Cardiac muscle cell (in vitro differentiated cells and primary cell): ENCODE measurements around the gene INHA. TPM values are rescaled to one million over a fixed set of nuclear protein-coding genes. Genes with fewer than 3 reads are reported as not detected.

ENCODE experiments used
- DNase-seq, 2 donors: peaks; one replicate each; pipeline versions ENCODE4 v3.0.0 to v3.0.0-alpha.2; 2010 to 2017; ENCODE audit warnings: low read depth in 1 of 2, low spot score in 1 of 2
- H3K27ac ChIP-seq: fragments of 200-600 bp; sonication (generic); 2 replicates; pipeline ENCODE4 v1.5.1; 2016
- H3K27me3 ChIP-seq: fragments of 200-600 bp; sonication (generic); 2 replicates; pipeline ENCODE4 v1.6.0; 2016; ENCODE audit warnings: control low read depth
- H3K36me3 ChIP-seq: fragments of 200-600 bp; sonication (generic); 2 replicates; pipeline ENCODE4 v1.5.1; 2016; ENCODE audit warnings: control low read depth
- H3K4me1 ChIP-seq: fragments of 200-600 bp; sonication (generic); 2 replicates; pipeline ENCODE4 v1.8.1; 2017; ENCODE audit warnings: low read depth, mild to moderate bottlenecking, mixed run types
- H3K4me3 ChIP-seq: fragments of 200-600 bp; sonication (generic); 2 replicates; pipeline ENCODE4 v1.5.1; 2016; ENCODE audit warnings: mild to moderate bottlenecking
- H3K9me3 ChIP-seq: fragments of 200-600 bp; sonication (generic); 2 replicates; pipeline ENCODE4 v1.5.1; 2017; ENCODE audit warnings: low read depth, mild to moderate bottlenecking, control low read depth
- polyA plus RNA-seq: library from polyadenylated mRNA; unstranded; fragments of >200 nt; fragmentation: Nextera tagmentation; extraction: Ambion mirVana; gene quantifications from 2 replicates; pipeline ENCODE4 v1.2.1, GENCODE V29; 2016
- total RNA-seq: library from RNA; depleted of rRNA; stranded (reverse); fragments of >200 nt; gene quantifications from 2 replicates; pipeline ENCODE4 v1.2.3, GENCODE V29; 2016
- TF ChIP-seq, protein P1 (sequence below): IDR thresholded peaks from 2 replicates; pipeline ENCODE4 v1.5.1; 2012; ENCODE audit warnings: low read depth, mild to moderate bottlenecking, low read length

The INHA gene
- total and polyA plus RNA-seq, 2 experiments from 2014 or later, result 11.4 to 39.1 TPM

DNA sequence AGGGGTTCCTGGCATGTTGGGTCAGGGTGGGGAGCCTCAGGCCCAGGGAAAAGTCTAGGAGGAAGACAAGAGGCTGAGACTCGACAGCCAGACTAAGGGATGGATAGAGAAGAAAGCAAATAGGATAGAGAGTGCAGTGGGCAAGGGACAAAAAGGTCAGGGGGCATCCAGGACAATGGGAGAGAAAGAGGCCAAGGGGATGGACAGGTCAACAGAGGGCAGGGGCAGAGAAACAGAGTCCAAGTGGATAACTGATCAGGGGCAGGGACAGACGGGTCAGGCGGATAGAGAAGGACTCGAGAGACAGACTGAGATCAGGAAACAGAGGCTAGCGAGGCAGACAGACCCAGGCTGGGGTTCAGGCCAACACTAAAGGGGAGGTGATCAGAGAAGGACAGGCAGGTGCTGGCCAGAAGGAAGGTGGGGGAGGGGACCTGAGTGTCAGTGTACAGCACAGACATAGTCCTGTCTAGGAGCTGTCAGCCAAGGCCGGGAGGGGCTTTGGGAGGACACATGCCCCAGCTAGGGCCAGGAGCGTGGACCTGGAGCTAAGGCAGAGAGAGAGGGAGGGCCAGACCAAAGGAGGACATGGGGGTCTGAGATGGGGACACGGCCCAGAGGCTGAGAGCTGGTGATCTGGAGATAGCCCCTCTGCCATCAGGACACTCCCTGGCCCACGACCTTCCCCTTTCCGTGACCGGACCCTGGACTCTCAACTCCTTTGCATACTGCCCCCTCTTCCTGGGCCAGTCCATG is 45.6 kb upstream of the INHA start:
- H3K27ac ChIP-seq, result peak overlapping the region; percentile 86
- H3K4me3 ChIP-seq, result no peak overlapping the region
- TF ChIP-seq, protein P1, sequence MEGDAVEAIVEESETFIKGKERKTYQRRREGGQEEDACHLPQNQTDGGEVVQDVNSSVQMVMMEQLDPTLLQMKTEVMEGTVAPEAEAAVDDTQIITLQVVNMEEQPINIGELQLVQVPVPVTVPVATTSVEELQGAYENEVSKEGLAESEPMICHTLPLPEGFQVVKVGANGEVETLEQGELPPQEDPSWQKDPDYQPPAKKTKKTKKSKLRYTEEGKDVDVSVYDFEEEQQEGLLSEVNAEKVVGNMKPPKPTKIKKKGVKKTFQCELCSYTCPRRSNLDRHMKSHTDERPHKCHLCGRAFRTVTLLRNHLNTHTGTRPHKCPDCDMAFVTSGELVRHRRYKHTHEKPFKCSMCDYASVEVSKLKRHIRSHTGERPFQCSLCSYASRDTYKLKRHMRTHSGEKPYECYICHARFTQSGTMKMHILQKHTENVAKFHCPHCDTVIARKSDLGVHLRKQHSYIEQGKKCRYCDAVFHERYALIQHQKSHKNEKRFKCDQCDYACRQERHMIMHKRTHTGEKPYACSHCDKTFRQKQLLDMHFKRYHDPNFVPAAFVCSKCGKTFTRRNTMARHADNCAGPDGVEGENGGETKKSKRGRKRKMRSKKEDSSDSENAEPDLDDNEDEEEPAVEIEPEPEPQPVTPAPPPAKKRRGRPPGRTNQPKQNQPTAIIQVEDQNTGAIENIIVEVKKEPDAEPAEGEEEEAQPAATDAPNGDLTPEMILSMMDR, result no peak
- peaks cover 64% of the 10 kb centered on the region for H3K4me1 ChIP-seq
- no peak for DNase-seq
- H3K27me3 ChIP-seq, result no peaks in the 10 kb centered on the region
- no peaks in the 10 kb centered on the region for H3K36me3 ChIP-seq
- no peaks in the 10 kb centered on the region for H3K9me3 ChIP-seq

GRCh38 chr2:219527076-219527394 is 45.1 kb upstream of the INHA start:
- no peak overlapping the region for H3K4me3 ChIP-seq
- peak overlapping the region; percentile 86 for H3K27ac ChIP-seq
- peak in 1 of 2 donors; percentile 67 for DNase-seq
- H3K4me1 ChIP-seq, result peaks cover 59% of the 10 kb centered on the region
- no peaks in the 10 kb centered on the region for H3K9me3 ChIP-seq
- TF ChIP-seq, protein P1, result no peak
- no peaks in the 10 kb centered on the region for H3K36me3 ChIP-seq
- H3K27me3 ChIP-seq, result no peaks in the 10 kb centered on the region

DNA sequence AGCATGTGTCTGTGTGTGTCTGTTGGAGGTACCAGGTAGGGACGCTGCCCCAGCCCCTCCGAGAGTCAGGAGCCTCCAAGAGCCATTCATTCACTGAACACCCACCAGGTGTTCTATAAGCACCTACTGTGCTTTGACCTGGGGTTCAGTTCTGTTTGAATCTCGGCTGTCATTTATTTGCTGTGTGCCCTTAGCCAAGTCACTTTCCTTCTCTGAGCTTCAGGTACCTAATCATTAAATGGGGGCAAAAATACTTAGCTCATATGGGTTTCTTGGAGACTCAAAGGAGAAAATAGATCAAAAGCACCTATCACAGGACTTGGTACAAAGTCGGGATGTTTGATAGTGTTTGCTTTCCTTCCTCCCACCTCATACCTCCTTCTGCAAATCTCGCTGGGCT is 44.6 kb upstream of the INHA start:
- H3K4me3 ChIP-seq, result no peak overlapping the region
- peak overlapping the region; percentile 86 for H3K27ac ChIP-seq
- no peak for DNase-seq
- peaks cover 54% of the 10 kb centered on the region for H3K4me1 ChIP-seq
- no peaks in the 10 kb centered on the region for H3K36me3 ChIP-seq
- TF ChIP-seq, protein P1, result no peak
- H3K9me3 ChIP-seq, result no peaks in the 10 kb centered on the region
- no peaks in the 10 kb centered on the region for H3K27me3 ChIP-seq

GRCh38 chr2:219530048-219530963 is 41.8 kb upstream of the INHA start:
- no peaks in the 10 kb centered on the region for H3K9me3 ChIP-seq
- H3K4me1 ChIP-seq, result peaks cover 34% of the 10 kb centered on the region
- H3K27me3 ChIP-seq, result no peaks in the 10 kb centered on the region
- peak; percentile 88 to 92 for DNase-seq
- no peak overlapping the region for H3K4me3 ChIP-seq
- H3K36me3 ChIP-seq, result no peaks in the 10 kb centered on the region
- no peak overlapping the region for H3K27ac ChIP-seq
- TF ChIP-seq, protein P1, result peak; percentile 97

GRCh38 chr2:219531639-219532377 is 40.3 kb upstream of the INHA start:
- TF ChIP-seq, protein P1, result no peak
- H3K9me3 ChIP-seq, result no peaks in the 10 kb centered on the region
- H3K27me3 ChIP-seq, result no peaks in the 10 kb centered on the region
- H3K27ac ChIP-seq, result no peak overlapping the region
- no peak overlapping the region for H3K4me3 ChIP-seq
- peaks cover 19% of the 10 kb centered on the region for H3K4me1 ChIP-seq
- no peak for DNase-seq
- H3K36me3 ChIP-seq, result no peaks in the 10 kb centered on the region
